SK-N-MC (cell line): ENCODE measurements around the gene RPS3.

Experiments
- DNase-seq: peaks from one replicate; pipeline ENCODE4 v3.0.0-alpha.2; 2011; ENCODE audit warnings: low read depth, low spot score
- H3K27ac ChIP-seq: fragments of 200-600 bp; sonication (generic); 2 replicates; pipeline ENCODE4 v1.5.1; 2016; ENCODE audit warnings: mixed run types
- H3K36me3 ChIP-seq: fragments of 200-600 bp; sonication (generic); 2 replicates; pipeline ENCODE4 v1.6.1; 2017; ENCODE audit warnings: antibody characterized with exemption, low read length, mixed read lengths; ENCODE audit not compliant: insufficient read depth
- H3K4me3 ChIP-seq: fragments of 200-600 bp; sonication (generic); 2 replicates; pipeline ENCODE4 v1.5.1; 2016
- H3K9ac ChIP-seq: fragments of 200-600 bp; sonication (generic); 2 replicates; pipeline ENCODE4 v1.8.0; 2017; ENCODE audit warnings: mixed run types, mixed read lengths; ENCODE audit not compliant: insufficient read length
- H3K9me3 ChIP-seq: fragments of 200-600 bp; sonication (generic); 2 replicates; pipeline ENCODE4 v1.6.1; 2017; ENCODE audit warnings: low read depth, mild to moderate bottlenecking, antibody characterized with exemption, low read length, moderate library complexity, mixed read lengths
- EZH2 ChIP-seq: fragments of 200-600 bp; sonication (generic); IDR thresholded peaks from one replicate; pipeline ENCODE4 v1.6.1; 2017; ENCODE audit warnings: antibody characterized with exemption
- FOXP2 ChIP-seq: optimal IDR thresholded peaks from 2 replicates; pipeline ENCODE3; 2011; ENCODE audit warnings: mild to moderate bottlenecking, moderate library complexity; ENCODE audit not compliant: insufficient read depth; ENCODE audit errors: extremely low read length, control extremely low read depth
- POLR2AphosphoS5 ChIP-seq: IDR thresholded peaks from 2 replicates; pipeline ENCODE4 v1.6.1; 2012; ENCODE audit warnings: mild to moderate bottlenecking, low read depth, low read length, borderline replicate concordance

Gene RPS3

GRCh38 chr11:75399344-75400145, at the start of gene RPS3:
RPS3 (plus strand) TSS chr11:75399518; CDS start chr11:75399548, 30 bp downstream.
- no peak for TF ChIP-seq FOXP2
- TF ChIP-seq POLR2AphosphoS5 = peak; percentile 100
- Histone ChIP-seq H3K36me3 (peaks cover 49% of the 10 kb centered on the region), H3K4me3 (peak within 1 kb of the TSS; percentile 91), H3K27ac (peak within 1 kb of the TSS; percentile 93), H3K9ac (peak within 1 kb of the TSS; percentile 96), H3K9me3 (no peaks in the 10 kb centered on the region)
- DNase-seq = peak; percentile 79

GRCh38 chr11:75349521-75350116, 49.7 kb upstream of the RPS3 start:
- TF ChIP-seq EZH2 (no peak), FOXP2 (no peak), POLR2AphosphoS5 (no peak)
- peak overlapping the region; percentile 61 for H3K27ac ChIP-seq
- H3K9ac ChIP-seq = peak overlapping the region; percentile 39
- peak overlapping the region; percentile 91; the same call in 1 of the 2 replicates for H3K4me3 ChIP-seq
- no peaks in the 10 kb centered on the region for H3K9me3 ChIP-seq
- no peak for DNase-seq
- H3K36me3 ChIP-seq = no peaks in the 10 kb centered on the region

GRCh38 chr11:75350122-75350742, 49.1 kb upstream of the RPS3 start:
- no peak for DNase-seq
- TF ChIP-seq POLR2AphosphoS5 (no peak), EZH2 (no peak), FOXP2 (no peak)
- H3K36me3 ChIP-seq = no peaks in the 10 kb centered on the region
- no peaks in the 10 kb centered on the region for H3K9me3 ChIP-seq
- H3K9ac ChIP-seq = peak overlapping the region; percentile 39
- peak overlapping the region; percentile 91 for H3K4me3 ChIP-seq
- peak overlapping the region; percentile 0; the same call in 1 of the 2 replicates for H3K27ac ChIP-seq

- Histone ChIP-seq H3K9ac (peak overlapping the region; percentile 77), H3K27ac (no peak overlapping the region), H3K4me3 (peak overlapping the region; percentile 91), H3K9me3 (no peaks in the 10 kb centered on the region), H3K36me3 (no peaks in the 10 kb centered on the region)
- no peak for DNase-seq
- TF ChIP-seq EZH2 (no peak), FOXP2 (no peak), POLR2AphosphoS5 (no peak)
Observed at GRCh38 chr11:75350743-75351540, 48.4 kb upstream of the RPS3 start.

- H3K9ac ChIP-seq = peak within 1 kb of the TSS; percentile 77
Observed at GRCh38 chr11:75351541-75351790, 47.9 kb upstream of the RPS3 start, which contains the start of gene ARRB1. ARRB1 (minus strand) TSS chr11:75351661; CDS start chr11:75351607, 54 bp downstream.

GRCh38 chr11:75351791-75352587, 47.3 kb upstream of the RPS3 start:
- peak; percentile 45; the same call in 1 of the 2 replicates for TF ChIP-seq POLR2AphosphoS5
- no peak for TF ChIP-seq EZH2
- no peak for TF ChIP-seq FOXP2
- no peak for DNase-seq
- Histone ChIP-seq H3K27ac (no peak overlapping the region), H3K9ac (peak overlapping the region; percentile 53), H3K9me3 (no peaks in the 10 kb centered on the region), H3K4me3 (peak overlapping the region; percentile 91), H3K36me3 (no peaks in the 10 kb centered on the region)

More at GRCh38 chr11:75351541-75351790, 47.9 kb upstream of the RPS3 start, which contains the start of gene ARRB1:
- no peak for DNase-seq
- TF ChIP-seq FOXP2 = no peak
- 0 out of 2 replicates have a peak, but pooled peaks have one; percentile 10 for TF ChIP-seq POLR2AphosphoS5
- TF ChIP-seq EZH2 = no peak
- Histone ChIP-seq H3K27ac (no peak within 1 kb of the TSS), H3K9me3 (no peaks in the 10 kb centered on the region), H3K36me3 (no peaks in the 10 kb centered on the region), H3K4me3 (peak within 1 kb of the TSS; percentile 91)

GRCh38 chr11:75352588-75353206, 46.6 kb upstream of the RPS3 start:
- Histone ChIP-seq H3K27ac (no peak overlapping the region), H3K36me3 (no peaks in the 10 kb centered on the region), H3K9ac (no peak overlapping the region), H3K4me3 (0 out of 2 replicates have a peak overlapping the region, but pooled peaks have one; percentile 91), H3K9me3 (no peaks in the 10 kb centered on the region)
- DNase-seq = no peak
- no peak for TF ChIP-seq EZH2
- no peak for TF ChIP-seq POLR2AphosphoS5
- no peak for TF ChIP-seq FOXP2
